HepG2 (cell line): ENCODE measurements around the gene TBC1D16. TPM values are rescaled to one million over a fixed set of nuclear protein-coding genes. Genes with fewer than 3 reads are reported as not detected.

Experiments used
- ATAC-seq: fragments of 200-7000 bp; cut with Tn5 transposase; 3 replicates; pipeline ENCODE4 v1.9.1; 2020; ENCODE audit warnings: mild to moderate bottlenecking, moderate library complexity
- BruUV-seq: library from RNA; stranded (reverse); fragments of 400-500 nt; replicated peaks from 2 replicates; lab custom pipeline; 2021; lab: Mats Ljungman, UMichigan
- CTCF ChIA-PET: fragments of 300-600 bp; formaldehyde crosslinking; extraction: SDS; loops from one replicate; lab custom pipeline; 2021; ENCODE audit warnings: low total read pairs, inconsistent platforms, low intra/inter-chr PET ratio; lab: Yijun Ruan, JAX
- POLR2A ChIA-PET: fragments of 350-600 bp; sonication (Branson Sonifier 250); formaldehyde crosslinking; loops from one replicate; lab custom pipeline; 2020; ENCODE audit warnings: antibody characterized with exemption, inconsistent platforms; lab: Yijun Ruan, JAX
- DNase-seq: peaks from one replicate; pipeline ENCODE4 v3.0.0-alpha.2; 2015; ENCODE audit warnings: low spot score
- FAIRE-seq: peaks from 3 replicates; lab custom pipeline; 2011; peaks lifted over from hg19 to GRCh38; lab: Jason Lieb, UNC
- H2AFZ ChIP-seq: one replicate; pipeline ENCODE4 v1.6.1; 2011; ENCODE audit warnings: low read length, inconsistent platforms
- H3K27ac ChIP-seq: fragments of 300-600 bp; 3 replicates; pipeline ENCODE4 v1.8.0; 2011; ENCODE audit warnings: mixed run types, mild to moderate bottlenecking, mixed read lengths, low read length, inconsistent platforms; ENCODE audit not compliant: insufficient read depth; ENCODE audit errors: extremely low read length
- H3K27me3 ChIP-seq, 2 experiments: fragments of 200-600 bp in 1 of 2; 2 replicates in 1 of 2; 3 replicates in 1 of 2; pipeline versions ENCODE4 v1.6.0 to v1.8.0; 2011; ENCODE audit warnings: low read length in 2 of 2, mild to moderate bottlenecking in 2 of 2, moderate library complexity in 2 of 2, inconsistent platforms in 1 of 2; ENCODE audit not compliant: insufficient read depth in 2 of 2, control insufficient read depth in 1 of 2
- H3K36me3 ChIP-seq, 2 experiments: fragments of 200-600 bp in 1 of 2; replicated peaks in 1 of 2; 2 replicates in 1 of 2; 3 replicates in 1 of 2; pipeline versions ENCODE4 v1.5.1 to v1.8.0; 2011; ENCODE audit warnings: low read length in 2 of 2, inconsistent platforms in 1 of 2; ENCODE audit not compliant: insufficient read depth in 2 of 2, control insufficient read depth in 1 of 2
- H3K4me1 ChIP-seq: 2 replicates; pipeline ENCODE4 v1.5.1; 2012; ENCODE audit warnings: low read length, inconsistent platforms; ENCODE audit not compliant: insufficient read depth
- H3K4me2 ChIP-seq: 2 replicates; pipeline ENCODE4 v1.6.0; 2011; ENCODE audit warnings: low read depth, low read length, inconsistent platforms
- H3K4me3 ChIP-seq, 3 experiments: fragments of 200-600 bp in 1 of 3; sonication (generic), shearing (Covaris generic) in 1 of 3; replicated peaks in 1 of 3; 2 replicates each; pipeline ENCODE4 v1.5.1; 2011 to 2016; ENCODE audit warnings: low read length in 3 of 3, inconsistent platforms in 2 of 3, low read depth in 2 of 3, mild to moderate bottlenecking in 2 of 3, control low read depth in 1 of 3, mixed read lengths in 1 of 3; ENCODE audit not compliant: insufficient read depth in 1 of 3
- H3K79me2 ChIP-seq: one replicate; pipeline ENCODE4 v1.6.1; 2011; ENCODE audit warnings: low read length, inconsistent platforms; ENCODE audit not compliant: insufficient read depth
- H3K9ac ChIP-seq: 2 replicates; pipeline ENCODE4 v1.6.0; 2011; ENCODE audit warnings: mild to moderate bottlenecking, low read depth, low read length, inconsistent platforms; ENCODE audit not compliant: insufficient read depth
- H3K9me3 ChIP-seq: 2 replicates; pipeline ENCODE4 v1.5.1; 2012; ENCODE audit warnings: mild to moderate bottlenecking, low read length
- H4K20me1 ChIP-seq: 2 replicates; pipeline ENCODE4 v1.6.0; 2011; ENCODE audit warnings: inconsistent platforms, mild to moderate bottlenecking, low read length, moderate library complexity; ENCODE audit not compliant: insufficient read depth
- ASH2L ChIP-seq: fragments of 300-600, 200-600 bp; sonication (generic); IDR thresholded peaks from 2 replicates; pipeline ENCODE4 v1.7.0; 2017; ENCODE audit warnings: low read depth, mild to moderate bottlenecking, moderate library complexity, mixed read lengths, low read length; ENCODE audit not compliant: insufficient read length
- ATF7-NPFF ChIP-seq: sonication (generic); formaldehyde crosslinking; IDR thresholded peaks from 2 replicates; pipeline ENCODE4 v1.8.1; 2023; ENCODE audit warnings: mild to moderate bottlenecking, low read depth, missing genetic modification reagents, moderate library complexity
- CEBPZ ChIP-seq: IDR thresholded peaks from 2 replicates; pipeline ENCODE4 v1.6.1; 2012; ENCODE audit warnings: low read length, improper control_type of control experiment
- MAFG ChIP-seq: sonication (generic); formaldehyde crosslinking; IDR thresholded peaks from 2 replicates; pipeline ENCODE4 v1.5.1; 2020; ENCODE audit warnings: mild to moderate bottlenecking, missing genetic modification reagents
- PRDM4 ChIP-seq: sonication (generic); formaldehyde crosslinking; IDR thresholded peaks from 2 replicates; pipeline ENCODE4 v1.9.0; 2021; ENCODE audit warnings: missing genetic modification reagents, borderline replicate concordance
- RARG ChIP-seq: sonication (generic); formaldehyde crosslinking; IDR thresholded peaks from 2 replicates; pipeline ENCODE4 v1.4.0; 2020; ENCODE audit warnings: low read depth, mild to moderate bottlenecking, missing genetic modification reagents
- THAP9 ChIP-seq: sonication (generic); formaldehyde crosslinking; IDR thresholded peaks from 2 replicates; pipeline ENCODE4; 2020; ENCODE audit warnings: missing genetic modification reagents, mild to moderate bottlenecking, borderline replicate concordance
- ZBTB8A ChIP-seq: sonication (generic); formaldehyde crosslinking; IDR thresholded peaks from 2 replicates; pipeline ENCODE4 v1.4.0; 2020; ENCODE audit warnings: mild to moderate bottlenecking, low read depth, missing genetic modification reagents, borderline replicate concordance
- ZNF331 ChIP-seq: sonication (generic); formaldehyde crosslinking; IDR thresholded peaks from 2 replicates; pipeline ENCODE4 v1.4.0; 2020; ENCODE audit warnings: missing genetic modification reagents
- ZNF737 ChIP-seq: sonication (generic); formaldehyde crosslinking; IDR thresholded peaks from 2 replicates; pipeline ENCODE4 v1.5.0; 2020; ENCODE audit warnings: missing genetic modification reagents, mild to moderate bottlenecking, borderline replicate concordance
- ZNF784 ChIP-seq: sonication (generic); formaldehyde crosslinking; IDR thresholded peaks from 2 replicates; pipeline ENCODE4 v1.5.1; 2020; ENCODE audit warnings: missing genetic modification reagents, mild to moderate bottlenecking, borderline replicate concordance
- WGBS: methylation state at CpG from one replicate; pipeline ENCODE4 v1.1.6; 2017; ENCODE audit warnings: low lambda C conversion rate; 5-methylcytosine and 5-hydroxymethylcytosine counted together
- in situ Hi-C: cut with HindIII; loops from 2 replicates; pipeline ENCODE4 v1.10.0; 2017; ENCODE audit warnings: low pct_unique_long_range_greater_than_20kb; ENCODE audit not compliant: extremely low pct_ligation_motif_present
- intact Hi-C: fragments of 100-400 bp; cut with micrococcal nuclease; formaldehyde crosslinking; loops from one replicate; pipeline ENCODE4 v1.10.0; 2022; ENCODE audit not compliant: unreplicated experiment
- polyA plus RNA-seq, 8 experiments: library from polyadenylated mRNA; depleted of rRNA in 3 of 8; stranded (reverse) in 7 of 8; unstranded in 1 of 8; fragments of >200 nt; fragmentation: Illumina TruSeq in 4 of 8; extraction: Trizol in 4 of 8; gene quantifications; 2 replicates each; pipeline versions ENCODE4 v1.2.1 to v1.2.3, GENCODE V29; 2011 to 2016; ENCODE audit warnings: low read depth in 4 of 8, missing spikeins in 1 of 8, mixed read lengths in 1 of 8; ENCODE audit not compliant: insufficient read depth in 1 of 8
- total RNA-seq, 5 experiments: library from RNA; depleted of rRNA; stranded (reverse); fragments of >200 nt; fragmentation: Illumina TruSeq; extraction: Trizol; gene quantifications; 2 replicates each; pipeline ENCODE4 v1.2.3, GENCODE V29; 2016; ENCODE audit warnings: low read depth in 1 of 5

Gene TBC1D16
- total and polyA plus RNA-seq, 2 of the 13 experiments (the other 11 are each of a cell fraction or from before 2014, with no cell fraction given) = 14.9 to 24.9 TPM

GRCh38 chr17:79919164-79919585 lies 116.5 kb downstream of the TBC1D16 start:
- Histone ChIP-seq H3K79me2 (no peaks in the 10 kb centered on the region), H2AFZ (no peak overlapping the region), H3K27me3 (peaks cover 3 to 55% of the 10 kb centered on the region in 2 experiments; a peak in 4 of 5 replicates), H4K20me1 (no peaks in the 10 kb centered on the region), H3K9ac (no peak overlapping the region), H3K9me3 (no peaks in the 10 kb centered on the region), H3K4me2 (peak overlapping the region; percentile 51), H3K27ac (no peak overlapping the region), H3K36me3 (no peaks in the 10 kb centered on the region), H3K4me1 (peaks cover 66% of the 10 kb centered on the region), H3K4me3 (peak overlapping the region in 1 of 3 experiments; percentile 32; a peak in 1 of 6 replicates)
- 18% methylated on average over 7 of the region's 17 CpGs for WGBS
- POLR2A ChIA-PET = interaction anchor here (0.7 to 1.5 kb wide), 6 partner anchors 10 to 134 kb away, joined by 3 to 8 read pairs (median 3); no protein-coding TSS in a partner anchor
- no TSS peak for BruUV-seq
- in situ Hi-C loops (loop anchor here (5.0 kb wide), 1 partner anchor 112 kb away; no protein-coding TSS in a partner anchor), intact Hi-C loops (loop anchor here (5.0 to 10.0 kb wide), 2 partner anchors 84 to 177 kb away; partner anchors contain the start of gene CBX4)
- ATAC-seq (peak; percentile 18), FAIRE-seq (no peak), DNase-seq (no peak)
- CTCF ChIA-PET = no interaction called here
- peak; percentile 30; the same call in 1 of the 2 replicates for TF ChIP-seq ATF7-NPFF (CRISPR knock-in tag)
- no peak for TF ChIP-seq ZNF737 (CRISPR knock-in tag)
- TF ChIP-seq PRDM4 = no peak
- TF ChIP-seq ASH2L = no peak
- TF ChIP-seq THAP9 (CRISPR knock-in tag) = no peak
- no peak for TF ChIP-seq ZBTB8A (CRISPR knock-in tag)
- TF ChIP-seq ZNF331 (CRISPR knock-in tag) = no peak
- no peak for TF ChIP-seq CEBPZ
- no peak for TF ChIP-seq MAFG (CRISPR knock-in tag)
- no peak for TF ChIP-seq ZNF784
- no peak for TF ChIP-seq RARG (CRISPR knock-in tag)
